DMS153 treated with DMSO at 0.1 percent for 48 hours (cell line): ENCODE data around the gene CDKN2AIP.
"Not testable (repeated sequence)": the region's sequence is repeated elsewhere in the genome, so short reads cannot be mapped to it uniquely, and the experiment has no call there.

Experiments used
- DNase-seq: peaks from one replicate; lab custom pipeline; 2025; ENCODE audit not compliant: unreplicated experiment; lab: John Stamatoyannopoulos, UW

The CDKN2AIP gene

DNA sequence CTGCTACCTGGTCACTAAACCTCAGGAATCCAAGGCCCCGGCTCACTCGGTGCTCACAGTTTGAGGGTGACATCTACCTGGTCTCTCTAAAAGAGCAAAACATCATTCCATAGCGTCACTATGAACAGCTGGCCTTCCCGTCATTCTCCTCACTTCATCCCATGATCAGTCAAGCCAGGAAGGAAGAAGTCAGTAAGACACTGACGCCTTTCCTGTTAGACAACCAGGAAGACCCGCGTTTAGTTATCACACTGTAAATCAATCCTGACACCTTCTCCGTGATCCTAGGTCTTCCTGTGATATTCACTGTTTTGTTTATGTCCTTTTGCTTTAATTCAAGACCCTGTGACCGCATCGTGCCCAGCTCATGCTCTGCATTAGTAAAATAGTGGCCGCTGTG is 31.6 kb upstream of the CDKN2AIP start:
- DNase-seq: no peak

DNA sequence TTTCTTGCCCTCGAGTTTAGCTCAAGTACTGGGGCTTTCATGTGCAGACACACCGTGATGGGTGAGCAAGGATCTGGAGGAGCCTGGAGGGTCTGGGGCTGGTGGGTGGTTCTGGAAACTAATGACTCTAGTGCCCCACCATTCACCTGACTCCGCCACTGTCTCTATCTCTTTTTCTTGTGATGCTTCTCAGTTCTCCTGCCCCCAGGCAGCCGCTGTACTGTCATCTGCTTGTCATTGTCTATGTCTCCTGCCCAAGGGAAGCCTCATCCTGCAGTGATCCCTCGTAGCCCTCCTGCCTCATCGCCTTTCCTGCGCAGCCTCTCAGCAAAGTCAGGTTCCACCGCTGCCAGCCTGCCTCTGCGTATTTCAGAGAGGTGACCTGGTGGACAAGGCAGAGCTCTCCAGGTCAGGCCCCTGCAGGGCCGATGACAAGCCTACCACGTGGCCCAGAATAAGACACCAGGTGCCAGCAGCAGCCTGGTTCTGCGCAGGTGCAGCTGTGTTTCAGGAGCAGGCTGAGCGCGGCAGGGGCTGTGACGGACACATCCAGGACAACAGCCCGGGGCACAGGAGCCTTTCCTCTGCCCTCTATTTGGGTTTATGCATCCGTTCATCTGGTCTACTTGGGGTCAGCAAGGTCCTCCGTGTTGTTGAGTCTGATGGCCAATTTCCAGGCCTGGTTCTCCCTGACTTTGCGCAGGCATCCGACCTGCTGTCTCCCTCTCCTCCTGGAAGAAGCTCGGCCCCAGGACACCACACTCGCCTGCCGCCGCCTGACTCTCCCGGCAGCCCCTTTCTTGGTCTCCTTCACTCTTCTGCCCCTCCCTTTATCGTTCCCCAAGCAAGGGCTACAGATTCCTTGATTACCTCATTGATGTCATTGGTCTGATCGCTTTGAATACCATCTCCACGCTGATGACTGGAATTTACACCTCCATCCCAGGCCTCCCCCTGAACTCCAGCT is 30.9 kb upstream of the CDKN2AIP start:
- DNase-seq: no peak

DNA sequence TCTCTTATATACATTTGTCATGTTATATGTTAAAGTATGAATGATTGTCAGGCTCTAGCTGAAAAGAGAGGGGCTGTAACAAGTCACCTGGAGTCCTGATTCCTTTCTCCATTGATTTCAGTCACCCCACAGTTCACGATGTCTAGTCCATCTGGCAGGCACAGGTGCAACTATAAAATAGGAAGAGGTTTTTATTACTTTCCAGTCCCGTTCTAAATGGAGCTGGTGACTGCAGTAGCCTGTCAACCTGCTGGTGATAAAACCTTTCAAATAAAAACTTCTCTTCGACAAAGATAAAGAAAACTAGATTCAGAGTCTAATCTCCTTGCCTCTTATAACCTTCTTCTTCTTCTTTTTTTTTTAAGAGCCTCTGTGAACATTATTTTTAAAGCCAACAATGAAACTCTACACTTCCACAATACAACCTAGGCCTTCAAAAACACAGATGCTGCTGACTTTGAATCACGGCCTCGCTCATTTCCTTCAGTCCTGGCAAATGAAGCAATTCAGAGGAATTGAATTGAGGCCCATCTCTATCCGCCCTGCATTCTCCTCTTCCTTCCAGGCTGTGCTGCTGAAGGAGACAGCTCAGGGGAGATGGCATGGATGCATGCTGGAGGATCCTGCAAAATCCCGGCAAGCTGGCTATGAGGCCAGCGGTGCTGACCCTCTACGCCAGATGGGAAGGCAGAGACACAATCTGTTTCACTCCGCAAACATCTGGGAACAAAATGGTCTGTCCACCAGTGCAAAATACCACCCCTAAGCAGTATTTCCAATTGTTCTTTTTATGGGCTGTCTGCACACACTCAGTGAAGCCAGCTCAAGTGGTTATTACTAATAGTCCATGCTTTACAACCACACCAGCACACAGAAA is 27.3 kb upstream of the CDKN2AIP start:
- DNase-seq: no peak

DNA sequence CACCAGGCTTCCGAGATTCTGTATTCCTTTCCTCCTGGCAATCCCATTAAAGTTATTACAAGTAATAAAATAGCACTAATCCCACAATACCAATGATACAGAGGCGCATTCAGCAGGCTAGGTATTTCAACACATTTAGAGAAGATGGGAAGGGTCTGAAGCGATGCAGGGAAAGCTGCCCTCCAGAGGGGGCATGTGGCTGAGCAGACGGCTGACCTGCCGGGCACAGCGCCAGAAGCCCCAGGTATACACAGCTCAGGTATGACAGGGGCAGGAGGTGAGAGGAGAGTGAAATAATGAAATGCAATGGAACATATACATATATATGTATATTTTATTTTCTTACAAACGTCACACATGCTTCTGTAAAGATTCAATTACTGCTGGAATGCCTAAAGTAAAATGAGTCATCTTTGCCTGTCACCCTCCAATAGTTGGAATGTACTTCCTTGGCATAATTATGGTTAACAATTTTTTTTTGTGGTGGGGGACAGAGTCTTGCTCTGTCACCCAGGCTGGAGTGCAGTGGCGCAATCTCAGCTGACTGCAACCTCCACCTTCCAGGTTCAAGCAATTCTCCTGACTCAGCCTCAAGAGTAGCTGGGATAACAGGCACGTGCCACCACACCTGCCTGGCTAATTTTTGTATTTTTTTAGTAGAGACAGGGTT is 21.3 kb upstream of the CDKN2AIP start:
- DNase-seq: no peak

DNA sequence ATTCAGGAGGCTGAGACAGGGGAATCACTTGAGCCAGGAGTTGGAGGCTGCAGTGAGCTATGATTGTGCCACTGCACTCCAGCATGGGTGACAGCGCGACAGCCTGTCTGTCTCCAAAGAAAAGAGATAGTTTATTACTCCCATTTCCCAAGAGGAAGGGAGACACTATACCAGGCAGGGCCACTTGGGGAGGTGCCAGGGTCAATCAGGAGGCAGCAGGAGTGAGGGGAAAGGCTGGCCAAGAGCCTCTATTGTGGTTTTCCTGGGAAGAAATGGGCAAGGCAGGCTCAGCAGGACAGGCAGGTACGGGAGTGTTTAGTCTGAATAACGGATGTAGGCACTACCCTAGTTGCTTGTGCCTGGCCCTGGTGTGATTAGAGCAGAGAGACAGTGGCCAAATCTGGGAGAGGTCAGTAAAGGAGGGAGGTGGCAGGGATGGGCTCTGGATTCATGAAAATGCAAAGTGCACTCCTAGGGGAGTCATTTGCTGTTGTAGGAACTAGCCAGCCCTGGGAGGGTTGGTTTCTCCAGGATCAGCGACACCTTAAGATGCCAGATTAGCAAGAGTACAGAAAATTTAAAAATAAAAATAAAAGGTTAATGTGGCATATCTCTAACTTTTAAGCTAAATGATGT is 20.2 kb upstream of the CDKN2AIP start:
- DNase-seq: no peak

DNA sequence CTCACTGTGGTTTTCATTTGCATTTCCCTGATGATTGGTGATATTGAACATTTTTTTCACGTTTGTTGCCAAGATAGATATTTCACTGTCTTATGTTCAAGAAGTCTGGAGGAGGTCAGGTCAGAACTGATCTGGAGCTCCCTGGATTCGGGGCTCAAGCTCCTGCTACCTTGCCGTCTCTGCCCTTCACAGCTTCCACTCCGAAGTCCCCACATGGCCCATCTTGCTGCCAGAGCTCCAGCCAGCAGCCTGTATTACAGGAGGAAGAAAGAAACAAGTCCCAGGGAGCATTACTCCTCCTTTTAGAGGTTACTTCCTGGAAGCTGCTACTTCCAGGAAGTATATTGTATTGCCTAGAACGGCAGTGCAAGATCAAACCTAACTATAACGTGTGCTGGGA is 17.9 kb upstream of the CDKN2AIP start:
- no peak for DNase-seq

DNA sequence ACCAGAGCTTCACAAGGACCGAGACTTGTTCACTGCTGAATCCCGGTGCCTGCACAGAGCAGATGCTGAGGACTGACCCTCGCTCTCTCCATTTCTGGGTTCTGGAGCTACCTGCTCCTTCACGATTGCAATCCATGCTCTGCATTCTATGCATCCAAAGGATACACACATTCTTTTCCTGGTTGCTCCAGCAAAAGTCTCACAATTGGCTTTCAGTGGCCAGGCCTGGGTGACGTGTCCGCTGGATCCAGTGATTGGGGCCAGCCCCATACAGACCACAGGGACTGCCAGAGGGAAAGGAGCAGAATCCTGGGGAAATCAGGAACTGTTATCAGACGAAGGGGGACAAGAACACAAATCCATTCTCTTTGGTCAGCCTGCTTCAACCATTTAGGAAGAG is 14.9 kb upstream of the CDKN2AIP start:
- DNase-seq: no peak

DNA sequence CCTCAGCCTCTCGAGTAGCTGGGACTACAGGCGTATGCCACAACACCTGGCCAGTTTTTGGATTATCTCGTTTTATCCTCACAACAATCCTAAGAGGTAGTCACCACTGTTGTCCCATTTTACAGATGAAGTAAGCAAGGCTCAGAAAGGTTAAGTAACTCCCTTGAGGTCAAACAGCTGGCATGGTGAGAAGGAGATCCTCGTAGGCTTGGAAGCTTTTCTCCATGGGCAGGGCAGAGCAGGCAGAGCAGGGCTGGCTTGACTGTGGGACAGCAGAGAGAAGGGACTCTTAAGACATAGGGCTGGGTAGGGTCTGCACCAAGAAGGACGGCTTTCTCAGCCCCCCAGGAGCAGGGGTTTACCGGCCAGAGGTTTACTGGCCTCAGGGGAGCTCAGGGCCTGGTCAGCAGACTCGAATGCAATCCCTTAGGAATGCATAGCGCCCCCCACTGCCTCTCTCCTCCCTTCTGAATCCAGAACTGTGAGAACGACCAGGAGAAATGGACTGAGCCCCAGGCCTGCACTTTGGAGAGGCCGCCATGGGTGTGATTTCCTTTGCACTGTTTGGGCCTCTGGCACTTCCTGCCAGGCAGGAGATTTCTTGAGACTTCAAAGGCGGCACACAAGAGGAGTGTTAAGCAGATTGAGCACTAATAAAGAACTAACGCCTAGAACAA is 14.0 kb upstream of the CDKN2AIP start:
- no peak for DNase-seq

DNA sequence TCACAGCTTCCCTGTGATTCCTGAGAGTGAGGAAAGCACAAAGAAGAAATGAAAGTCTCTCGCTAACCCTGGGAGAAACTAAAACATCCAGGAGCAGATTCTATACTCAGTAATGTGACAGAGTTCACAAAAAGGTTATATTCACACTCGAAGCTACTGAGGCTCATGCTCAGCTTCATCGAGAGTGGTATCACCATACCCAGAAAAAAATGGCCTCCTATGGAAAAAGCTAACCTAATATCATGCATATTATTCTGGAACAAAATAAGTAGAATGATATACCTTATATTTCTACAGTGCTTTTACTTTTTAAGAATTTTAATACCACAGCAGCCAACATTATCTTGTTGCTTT is 13.5 kb upstream of the CDKN2AIP start:
- no peak for DNase-seq

DNA sequence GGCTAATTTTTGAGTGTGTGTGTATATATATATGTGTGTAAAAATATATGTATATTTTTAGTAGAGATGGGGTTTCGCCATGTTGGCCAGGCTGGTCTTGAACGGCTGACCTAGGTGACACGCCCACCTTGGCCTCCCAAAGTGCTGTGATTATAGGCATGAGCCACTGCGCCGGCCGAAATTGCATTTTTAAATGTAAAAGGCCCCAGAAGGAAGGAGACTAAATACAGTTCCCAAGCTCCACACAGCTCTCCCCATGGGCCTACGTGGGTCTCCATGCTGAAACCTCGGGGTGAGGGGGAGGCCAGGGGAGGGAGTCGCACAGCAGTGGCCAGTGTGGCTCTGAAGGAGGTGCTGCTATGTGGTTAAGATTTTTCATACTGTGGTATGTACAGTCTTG is 12.8 kb upstream of the CDKN2AIP start:
- DNase-seq: no peak

DNA sequence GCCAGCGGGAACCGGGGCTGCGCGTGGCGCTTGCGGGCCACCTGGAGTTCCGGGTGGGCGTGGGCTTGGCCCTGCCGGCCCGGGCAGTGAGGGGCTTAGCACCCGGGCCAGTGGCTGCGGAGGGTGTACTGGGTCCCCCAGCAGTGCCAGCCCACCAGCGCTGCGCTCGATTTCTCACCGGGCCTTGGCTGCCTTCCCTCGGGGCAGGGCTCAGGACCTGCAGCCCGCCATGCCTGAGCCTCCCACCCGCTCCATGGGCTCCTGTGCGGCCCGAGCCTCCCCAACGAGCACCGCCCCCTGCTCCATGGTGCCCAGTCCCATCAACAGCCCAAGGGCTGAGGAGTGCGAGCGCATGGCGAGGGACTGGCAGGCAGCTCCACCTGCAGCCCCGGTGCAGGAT is 11.3 kb upstream of the CDKN2AIP start:
- not testable (repeated sequence) for DNase-seq

DNA sequence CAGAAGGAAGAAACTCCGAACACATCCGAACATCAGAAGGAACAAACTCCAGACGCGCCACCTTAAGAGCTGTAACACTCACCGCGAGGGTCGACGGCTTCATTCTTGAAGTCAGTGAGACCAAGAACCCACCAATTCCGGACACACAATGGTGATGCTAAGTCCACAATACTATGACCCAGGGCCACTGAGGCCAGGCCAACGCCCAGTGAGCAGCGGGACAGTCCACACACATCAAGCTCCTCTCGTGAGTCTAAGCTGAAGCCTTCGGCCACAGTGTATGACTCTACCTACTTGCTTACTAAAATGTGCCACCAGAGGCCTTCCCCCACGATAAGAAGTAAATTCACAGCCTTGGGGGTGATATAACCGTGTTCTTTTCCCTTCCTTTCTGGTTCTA is 10.2 kb upstream of the CDKN2AIP start:
- DNase-seq: no peak

DNA sequence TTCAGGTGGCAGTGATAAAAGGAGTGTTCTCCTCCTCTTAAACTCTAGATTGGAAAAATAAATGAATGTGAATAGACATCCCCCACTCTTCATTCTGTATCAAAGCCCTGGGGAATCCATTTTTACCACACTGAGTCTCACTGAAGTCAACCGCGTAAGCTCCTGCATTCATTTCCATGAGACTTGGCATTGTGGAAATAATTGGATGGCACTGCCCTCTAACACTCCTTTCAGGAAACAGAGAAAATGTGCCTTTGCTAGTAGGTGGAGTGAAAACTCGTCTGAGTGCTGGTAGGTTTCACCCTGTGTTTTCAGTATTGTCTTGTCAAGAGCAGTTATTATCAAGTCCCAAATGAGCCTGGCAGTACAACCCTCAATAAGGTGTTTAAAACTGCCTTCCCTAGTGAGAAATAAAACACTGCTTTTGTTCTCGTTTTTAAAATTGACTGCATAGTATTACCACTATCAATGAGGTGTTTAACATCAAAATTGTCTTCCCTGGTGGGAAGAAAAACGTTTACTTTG is 9.7 kb upstream of the CDKN2AIP start:
- DNase-seq: no peak

DNA sequence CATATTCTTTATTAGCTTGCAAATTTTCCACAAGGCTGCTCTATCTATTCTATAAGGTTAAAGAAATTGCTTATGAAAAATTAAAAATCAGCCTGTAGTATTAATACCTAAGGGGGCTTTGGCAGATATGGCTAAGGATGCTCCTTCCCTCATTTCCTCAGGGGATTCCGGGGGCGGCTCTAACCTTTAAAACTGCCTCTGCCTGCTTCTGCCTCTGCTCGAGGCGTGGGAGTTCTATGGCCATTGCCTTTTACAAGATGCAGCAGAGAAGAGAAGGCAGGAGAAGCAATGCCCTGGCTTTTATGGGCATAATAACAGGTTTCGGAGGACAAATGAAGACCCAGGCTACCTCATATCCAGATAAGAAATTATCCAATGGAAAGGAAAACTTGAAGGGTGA is 8.6 kb upstream of the CDKN2AIP start:
- DNase-seq: no peak

DNA sequence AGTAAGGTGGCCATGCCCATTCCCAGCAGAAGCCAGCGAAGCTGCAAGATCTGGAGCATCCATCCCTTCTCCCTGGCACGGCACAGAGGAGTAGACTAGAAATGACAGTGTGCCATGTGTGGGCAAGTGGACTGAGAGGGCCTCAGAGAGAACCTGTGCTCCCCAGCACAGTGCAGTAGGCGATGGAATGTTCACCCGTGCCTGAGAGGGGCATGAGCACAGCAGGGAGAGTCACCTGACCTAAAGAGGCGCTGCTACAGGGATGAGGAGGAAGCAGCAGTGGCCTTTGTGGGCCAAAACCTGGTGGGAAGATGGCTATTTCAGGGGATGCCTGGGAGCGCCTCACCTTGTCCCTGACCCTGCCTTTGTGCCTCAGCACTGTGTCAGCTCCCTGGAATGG is 8.0 kb upstream of the CDKN2AIP start:
- no peak for DNase-seq

DNA sequence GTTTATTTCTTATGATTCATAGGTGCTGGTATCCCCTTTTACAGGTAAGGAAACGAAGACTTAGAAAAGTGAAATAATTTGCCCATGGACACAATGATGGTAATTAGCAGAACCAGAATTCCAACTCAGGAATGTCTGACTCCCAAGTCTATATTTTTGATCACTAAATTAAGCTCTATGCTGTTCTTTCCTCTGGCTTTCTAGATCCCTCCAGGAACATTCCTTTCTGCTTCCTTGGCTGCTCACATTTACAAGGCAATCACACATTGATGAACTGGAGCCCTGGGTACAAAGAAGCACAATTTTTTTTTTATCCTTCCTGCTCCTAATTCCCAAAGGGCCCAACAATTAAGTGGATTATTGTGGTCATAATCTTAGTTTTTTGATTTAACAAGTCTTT is 7.0 kb upstream of the CDKN2AIP start:
- no peak for DNase-seq

DNA sequence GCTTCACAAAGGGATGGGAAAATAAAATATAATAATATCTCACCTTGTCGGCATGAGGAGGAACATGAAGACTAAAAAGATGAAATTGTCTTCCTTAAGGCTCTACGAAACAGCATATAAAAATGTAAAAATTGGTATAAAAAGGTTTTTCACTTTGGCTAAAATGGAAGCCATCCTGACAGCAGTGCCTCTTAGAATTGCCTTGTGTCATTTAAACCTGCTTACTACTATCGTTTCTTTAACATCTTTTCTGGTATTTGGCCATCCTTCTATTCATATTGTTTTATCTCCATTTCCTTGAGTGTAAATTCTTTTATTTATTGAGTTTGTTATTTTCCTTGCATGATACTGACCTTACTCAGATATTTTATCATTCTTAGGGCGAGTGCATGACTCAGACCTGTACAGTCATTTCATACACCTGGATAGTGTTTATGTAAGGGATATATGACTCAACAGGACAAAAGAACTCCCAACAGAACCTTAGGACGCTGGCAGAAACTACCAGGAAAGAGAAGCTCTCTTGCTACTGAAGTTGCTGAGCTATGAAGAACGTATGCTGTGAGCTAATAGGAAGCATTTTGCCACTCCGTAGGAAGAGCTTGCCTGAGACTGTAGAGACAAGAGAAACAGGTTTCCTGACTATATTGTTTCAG is 5.8 kb upstream of the CDKN2AIP start:
- DNase-seq: no peak

DNA sequence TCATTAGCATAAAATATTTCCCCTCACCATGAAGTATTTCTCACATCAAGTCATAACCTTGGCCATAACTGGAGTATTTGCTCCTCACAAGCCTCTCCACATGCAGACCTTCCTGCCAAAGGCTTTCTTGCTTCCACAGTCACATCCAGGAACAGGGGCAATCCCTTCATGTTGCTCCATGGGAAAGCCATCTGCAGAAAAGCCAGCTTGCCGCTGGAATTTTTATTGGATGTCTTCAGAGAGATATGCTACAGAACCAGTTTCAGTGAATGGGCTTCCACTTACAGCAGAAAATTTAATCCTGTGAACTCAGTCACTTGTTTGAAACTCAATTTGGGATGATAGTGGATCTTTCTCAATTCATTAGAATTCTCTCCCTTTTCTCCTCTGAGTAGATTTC is 3.2 kb upstream of the CDKN2AIP start:
- no peak for DNase-seq

DNA sequence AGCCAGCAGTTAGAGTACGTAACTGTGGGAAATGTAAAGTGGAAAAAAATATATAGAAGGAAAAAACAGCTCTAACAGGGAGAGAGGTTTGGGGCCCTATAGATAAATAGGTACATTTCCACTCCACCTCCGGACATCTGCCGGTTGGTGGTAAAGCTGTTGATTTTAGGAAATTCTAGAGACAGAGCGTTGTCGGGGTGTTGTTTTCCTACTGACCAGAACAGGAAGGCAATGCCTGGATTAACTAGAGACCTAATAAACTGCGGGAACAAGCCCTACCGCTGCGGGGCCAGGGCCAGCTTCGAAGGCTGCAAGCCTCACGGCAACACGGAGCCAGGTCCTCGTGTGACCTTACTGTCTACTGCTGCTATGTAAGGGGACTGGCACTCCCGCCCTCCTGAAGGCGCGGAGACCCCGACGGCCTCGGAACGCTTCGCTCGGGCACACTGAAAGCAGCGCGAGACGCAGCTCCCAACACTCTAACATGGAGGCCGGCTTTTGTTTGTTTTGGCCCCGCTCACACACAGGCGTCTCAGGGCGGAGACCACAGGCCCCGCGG is 702 bp upstream of the CDKN2AIP start:
- no peak for DNase-seq

DNA sequence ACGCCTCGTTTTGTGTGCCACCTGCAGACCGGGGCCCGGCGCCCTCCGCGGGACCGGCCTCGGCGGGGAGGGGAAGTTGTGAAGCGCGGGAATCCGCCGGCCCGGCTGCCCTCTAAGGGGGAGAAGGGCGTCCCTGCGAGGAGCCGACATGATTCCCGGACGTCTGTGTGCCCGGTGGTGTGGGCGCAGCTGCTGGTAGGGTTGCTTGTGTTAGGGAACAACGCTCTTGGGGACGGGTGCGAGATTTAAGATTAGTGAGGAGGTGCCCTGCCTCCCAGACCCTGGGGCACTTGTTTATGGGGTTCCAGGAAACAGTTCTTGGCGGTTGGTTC is 627 bp downstream of the CDKN2AIP start:
- no peak for DNase-seq
